HEK293 (cell line): ENCODE results near the gene NINJ1.

Experiments
- CTCF ChIA-PET: fragments of 350-600 bp; formaldehyde crosslinking; extraction: SDS; loops from one replicate; lab custom pipeline; 2021; ENCODE audit warnings: antibody characterized with exemption; lab: Yijun Ruan, JAX
- POLR2A ChIA-PET: fragments of 300-600 bp; formaldehyde crosslinking; extraction: SDS; loops from one replicate; lab custom pipeline; 2020; ENCODE audit warnings: antibody characterized with exemption, inconsistent platforms; lab: Yijun Ruan, JAX
- H3K27ac ChIP-seq: fragments of 200-500 bp; sonication (Bioruptor generic); 2 replicates; pipeline ENCODE4 v1.5.1; 2014; ENCODE audit warnings: low read depth, low read length, control low read depth, inconsistent platforms; ENCODE audit errors: extremely low read depth
- H3K36me3 ChIP-seq, 2 experiments: fragments of 200-500 bp in 1 of 2; sonication (Bioruptor generic) in 1 of 2; 1 replicate in 1 of 2; 2 replicates in 1 of 2; pipeline ENCODE4 v1.5.1; 2014 to 2017; ENCODE audit warnings: inconsistent platforms in 2 of 2, low read length in 2 of 2; ENCODE audit not compliant: control insufficient read depth in 2 of 2, insufficient read depth in 1 of 2
- H3K4me1 ChIP-seq: fragments of 200-500 bp; sonication (Bioruptor generic); 2 replicates; pipeline ENCODE4 v1.5.1; 2014; ENCODE audit warnings: mild to moderate bottlenecking, low read length, inconsistent platforms; ENCODE audit not compliant: control insufficient read depth, insufficient read depth
- H3K4me3 ChIP-seq: 2 replicates; pipeline ENCODE4 v1.5.1; 2011; ENCODE audit warnings: low read depth, mild to moderate bottlenecking, control low read depth, low read length, moderate library complexity
- H3K9me3 ChIP-seq: fragments of 200-500 bp; sonication (Bioruptor generic); 2 replicates; pipeline ENCODE4 v1.5.1; 2014; ENCODE audit warnings: low read depth, low read length, inconsistent platforms; ENCODE audit not compliant: control insufficient read depth, insufficient read depth
- FEZF1 ChIP-seq: fragments of 450-650 bp; formaldehyde crosslinking; IDR thresholded peaks from 2 replicates; pipeline ENCODE4 v1.5.1; 2016; ENCODE audit warnings: missing biosample characterization, missing genetic modification characterization
- GLIS1 ChIP-seq: fragments of 450-650 bp; formaldehyde crosslinking; IDR thresholded peaks from 2 replicates; pipeline ENCODE4 v1.5.1; 2016; ENCODE audit warnings: missing biosample characterization, missing genetic modification characterization
- HOXA7 ChIP-seq: sonication (generic); formaldehyde crosslinking; IDR thresholded peaks from 2 replicates; pipeline ENCODE4 v1.8.1; 2022; ENCODE audit warnings: missing genetic modification reagents, borderline replicate concordance
- KLF10 ChIP-seq: fragments of 450-650 bp; IDR thresholded peaks from 2 replicates; pipeline ENCODE4 v1.5.1; 2018; ENCODE audit warnings: missing biosample characterization, mild to moderate bottlenecking, missing genetic modification characterization
- RBAK ChIP-seq: fragments of 450-650 bp; formaldehyde crosslinking; IDR thresholded peaks from 2 replicates; pipeline ENCODE4 v1.5.1; 2016; ENCODE audit warnings: missing biosample characterization, missing genetic modification characterization
- SCRT1 ChIP-seq: fragments of 450-650 bp; formaldehyde crosslinking; IDR thresholded peaks from 2 replicates; pipeline ENCODE4 v1.5.1; 2016; ENCODE audit warnings: missing biosample characterization, missing genetic modification characterization, borderline replicate concordance
- TRIM28 ChIP-seq: IDR thresholded peaks from 2 replicates; pipeline ENCODE4 v1.6.1; 2011; ENCODE audit warnings: low read length, control low read depth, borderline replicate concordance
- ZFP41 ChIP-seq: fragments of 450-650 bp; formaldehyde crosslinking; IDR thresholded peaks from 2 replicates; pipeline ENCODE4 v1.5.1; 2016; ENCODE audit warnings: missing biosample characterization, missing genetic modification characterization, borderline replicate concordance
- ZFP69B ChIP-seq: fragments of 450-650 bp; formaldehyde crosslinking; IDR thresholded peaks from 2 replicates; pipeline ENCODE4 v1.5.1; 2016; ENCODE audit warnings: missing biosample characterization, missing genetic modification characterization
- ZNF114 ChIP-seq: fragments of 450-650 bp; formaldehyde crosslinking; IDR thresholded peaks from 2 replicates; pipeline ENCODE4 v1.5.0; 2017; ENCODE audit warnings: missing biosample characterization, missing genetic modification characterization
- ZNF121 ChIP-seq: fragments of 450-650 bp; formaldehyde crosslinking; IDR thresholded peaks from 2 replicates; pipeline ENCODE4 v1.5.1; 2016; ENCODE audit warnings: missing biosample characterization, missing genetic modification characterization
- ZNF16 ChIP-seq: fragments of 450-650 bp; formaldehyde crosslinking; IDR thresholded peaks from 2 replicates; pipeline ENCODE4 v1.5.1; 2016; ENCODE audit warnings: low read depth, missing biosample characterization, missing genetic modification characterization
- ZNF169 ChIP-seq: fragments of 450-650 bp; formaldehyde crosslinking; IDR thresholded peaks from 2 replicates; pipeline ENCODE4 v1.5.1; 2016; ENCODE audit warnings: missing biosample characterization, missing genetic modification characterization
- ZNF23 ChIP-seq: fragments of 450-650 bp; formaldehyde crosslinking; IDR thresholded peaks from 2 replicates; pipeline ENCODE4 v1.5.1; 2016; ENCODE audit warnings: missing biosample characterization, missing genetic modification characterization, borderline replicate concordance
- ZNF239 ChIP-seq: fragments of 450-650 bp; formaldehyde crosslinking; IDR thresholded peaks from 2 replicates; pipeline ENCODE4 v1.5.1; 2016; ENCODE audit warnings: missing biosample characterization, missing genetic modification characterization
- ZNF324 ChIP-seq: fragments of 450-650 bp; formaldehyde crosslinking; IDR thresholded peaks from 2 replicates; pipeline ENCODE4 v1.5.1; 2016; ENCODE audit warnings: missing biosample characterization, missing genetic modification characterization
- ZNF416 ChIP-seq: fragments of 450-650 bp; formaldehyde crosslinking; IDR thresholded peaks from 2 replicates; pipeline ENCODE4 v1.5.1; 2016; ENCODE audit warnings: missing biosample characterization, missing genetic modification characterization
- ZNF514 ChIP-seq: fragments of 450-650 bp; formaldehyde crosslinking; IDR thresholded peaks from 2 replicates; pipeline ENCODE4 v1.5.1; 2016; ENCODE audit warnings: missing biosample characterization, missing genetic modification characterization
- ZNF529 ChIP-seq: fragments of 450-650 bp; formaldehyde crosslinking; IDR thresholded peaks from 2 replicates; pipeline ENCODE4 v1.5.1; 2017; ENCODE audit warnings: missing genetic modification characterization, missing biosample characterization; ENCODE audit not compliant: insufficient replicate concordance
- ZNF658 ChIP-seq: fragments of 450-650 bp; formaldehyde crosslinking; IDR thresholded peaks from 2 replicates; pipeline ENCODE4; 2016; ENCODE audit warnings: missing biosample characterization, missing genetic modification characterization
- ZNF701 ChIP-seq: fragments of 450-650 bp; formaldehyde crosslinking; IDR thresholded peaks from 2 replicates; pipeline ENCODE4 v1.5.1; 2016; ENCODE audit warnings: missing biosample characterization, missing genetic modification characterization
- ZNF776 ChIP-seq: fragments of 450-650 bp; formaldehyde crosslinking; IDR thresholded peaks from 2 replicates; pipeline ENCODE4 v1.5.0; 2017; ENCODE audit warnings: missing biosample characterization, missing genetic modification characterization, borderline replicate concordance
- TF ChIP-seq, protein P1 (sequence below): fragments of 450-650 bp; formaldehyde crosslinking; IDR thresholded peaks from 2 replicates; pipeline ENCODE4 v1.5.1; 2016; ENCODE audit warnings: missing biosample characterization, missing genetic modification characterization
- TF ChIP-seq, protein P2 (sequence below): fragments of 450-650 bp; formaldehyde crosslinking; IDR thresholded peaks from 2 replicates; pipeline ENCODE4; 2016; ENCODE audit warnings: missing biosample characterization, missing genetic modification characterization
- TF ChIP-seq, protein P3 (sequence below): fragments of 450-650 bp; formaldehyde crosslinking; IDR thresholded peaks from 2 replicates; pipeline ENCODE4 v1.5.1; 2016; ENCODE audit warnings: missing biosample characterization, missing genetic modification characterization, borderline replicate concordance
- TF ChIP-seq, protein P4 (sequence below): fragments of 450-650 bp; formaldehyde crosslinking; IDR thresholded peaks from 2 replicates; pipeline ENCODE4 v1.5.1; 2016; ENCODE audit warnings: missing biosample characterization, missing genetic modification characterization

The NINJ1 gene

DNA sequence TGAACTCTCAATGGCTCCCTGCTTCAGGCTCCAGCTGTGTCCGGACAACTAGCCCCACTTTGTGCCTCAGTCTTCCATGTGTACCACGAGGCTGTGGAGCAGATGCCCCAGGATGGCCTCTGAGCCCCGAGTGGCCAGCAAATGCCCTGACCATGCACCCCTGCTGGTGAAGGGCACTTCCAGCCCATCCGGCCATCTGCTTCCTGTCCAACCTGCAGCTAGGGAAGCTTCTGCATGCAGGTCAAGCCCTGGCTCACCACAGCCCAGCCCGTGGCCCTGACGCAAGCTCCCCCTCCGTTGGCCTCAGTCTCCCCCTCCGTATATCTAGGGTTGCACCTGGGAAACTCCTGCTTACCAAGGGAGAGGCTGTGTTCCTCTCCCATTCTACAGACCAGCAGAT, 4.8 kb downstream of the NINJ1 start (continued):
- TF ChIP-seq ZNF121 (tag by site-specific recombination), result no peak
- TF ChIP-seq ZNF239 (tag by site-specific recombination), result no peak
- TF ChIP-seq ZNF776, result no peak
- no peak for TF ChIP-seq TRIM28
- TF ChIP-seq, protein P1, sequence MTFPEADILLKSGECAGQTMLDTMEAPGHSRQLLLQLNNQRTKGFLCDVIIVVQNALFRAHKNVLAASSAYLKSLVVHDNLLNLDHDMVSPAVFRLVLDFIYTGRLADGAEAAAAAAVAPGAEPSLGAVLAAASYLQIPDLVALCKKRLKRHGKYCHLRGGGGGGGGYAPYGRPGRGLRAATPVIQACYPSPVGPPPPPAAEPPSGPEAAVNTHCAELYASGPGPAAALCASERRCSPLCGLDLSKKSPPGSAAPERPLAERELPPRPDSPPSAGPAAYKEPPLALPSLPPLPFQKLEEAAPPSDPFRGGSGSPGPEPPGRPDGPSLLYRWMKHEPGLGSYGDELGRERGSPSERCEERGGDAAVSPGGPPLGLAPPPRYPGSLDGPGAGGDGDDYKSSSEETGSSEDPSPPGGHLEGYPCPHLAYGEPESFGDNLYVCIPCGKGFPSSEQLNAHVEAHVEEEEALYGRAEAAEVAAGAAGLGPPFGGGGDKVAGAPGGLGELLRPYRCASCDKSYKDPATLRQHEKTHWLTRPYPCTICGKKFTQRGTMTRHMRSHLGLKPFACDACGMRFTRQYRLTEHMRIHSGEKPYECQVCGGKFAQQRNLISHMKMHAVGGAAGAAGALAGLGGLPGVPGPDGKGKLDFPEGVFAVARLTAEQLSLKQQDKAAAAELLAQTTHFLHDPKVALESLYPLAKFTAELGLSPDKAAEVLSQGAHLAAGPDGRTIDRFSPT, result no peak
- no peak for TF ChIP-seq RBAK (tag by site-specific recombination)

DNA sequence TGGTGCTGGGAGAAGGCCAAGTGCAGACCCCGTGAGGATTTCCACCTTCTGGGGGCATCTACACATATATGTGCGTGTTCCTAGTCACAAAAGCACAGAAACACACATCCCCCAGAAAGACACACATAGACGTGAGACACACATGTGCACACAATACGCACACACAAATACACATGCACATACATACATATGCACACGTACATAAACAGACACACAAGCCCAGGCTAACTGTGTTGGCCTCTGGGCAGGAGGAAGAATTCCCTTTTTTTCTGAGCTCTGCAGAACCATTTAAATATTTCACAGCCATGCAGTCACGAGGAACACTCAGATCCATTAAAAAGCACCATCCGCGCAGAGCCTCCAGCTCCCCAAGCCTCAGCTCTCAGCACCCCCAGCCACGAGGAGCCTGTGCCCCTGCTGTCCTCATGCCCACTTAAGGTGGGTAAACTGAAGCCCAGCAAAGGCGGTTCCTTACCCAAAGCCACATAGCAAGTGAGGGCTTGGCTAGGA, 5.3 kb downstream of the NINJ1 start:
- no peaks in the 10 kb centered on the region for H3K9me3 ChIP-seq
- POLR2A ChIA-PET, result interaction anchor here (1.6 kb wide), 1 partner anchor 10 kb away, joined by 8 read pairs; no protein-coding TSS in a partner anchor
- TF ChIP-seq ZNF514 (tag by site-specific recombination), result no peak
- TF ChIP-seq ZNF16 (tag by site-specific recombination), result no peak
- TF ChIP-seq ZNF416 (tag by site-specific recombination), result no peak
- no peak for TF ChIP-seq GLIS1 (tag by site-specific recombination)
- no peak for TF ChIP-seq ZFP41
- TF ChIP-seq HOXA7 (CRISPR knock-in tag), result no peak
- TF ChIP-seq, protein P2, sequence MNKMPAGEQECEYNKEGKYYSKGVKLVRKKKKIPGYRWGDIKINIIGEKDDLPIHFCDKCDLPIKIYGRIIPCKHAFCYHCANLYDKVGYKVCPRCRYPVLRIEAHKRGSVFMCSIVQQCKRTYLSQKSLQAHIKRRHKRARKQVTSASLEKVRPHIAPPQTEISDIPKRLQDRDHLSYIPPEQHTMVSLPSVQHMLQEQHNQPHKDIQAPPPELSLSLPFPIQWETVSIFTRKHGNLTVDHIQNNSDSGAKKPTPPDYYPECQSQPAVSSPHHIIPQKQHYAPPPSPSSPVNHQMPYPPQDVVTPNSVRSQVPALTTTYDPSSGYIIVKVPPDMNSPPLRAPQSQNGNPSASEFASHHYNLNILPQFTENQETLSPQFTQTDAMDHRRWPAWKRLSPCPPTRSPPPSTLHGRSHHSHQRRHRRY (tag by site-specific recombination), result no peak
- TF ChIP-seq ZNF23, result no peak
- TF ChIP-seq ZNF114 (tag by site-specific recombination), result no peak
- TF ChIP-seq SCRT1, result no peak
- TF ChIP-seq, protein P3, sequence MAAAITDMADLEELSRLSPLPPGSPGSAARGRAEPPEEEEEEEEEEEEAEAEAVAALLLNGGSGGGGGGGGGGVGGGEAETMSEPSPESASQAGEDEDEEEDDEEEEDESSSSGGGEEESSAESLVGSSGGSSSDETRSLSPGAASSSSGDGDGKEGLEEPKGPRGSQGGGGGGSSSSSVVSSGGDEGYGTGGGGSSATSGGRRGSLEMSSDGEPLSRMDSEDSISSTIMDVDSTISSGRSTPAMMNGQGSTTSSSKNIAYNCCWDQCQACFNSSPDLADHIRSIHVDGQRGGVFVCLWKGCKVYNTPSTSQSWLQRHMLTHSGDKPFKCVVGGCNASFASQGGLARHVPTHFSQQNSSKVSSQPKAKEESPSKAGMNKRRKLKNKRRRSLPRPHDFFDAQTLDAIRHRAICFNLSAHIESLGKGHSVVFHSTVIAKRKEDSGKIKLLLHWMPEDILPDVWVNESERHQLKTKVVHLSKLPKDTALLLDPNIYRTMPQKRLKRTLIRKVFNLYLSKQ (tag by site-specific recombination), result no peak
- TF ChIP-seq, protein P4, sequence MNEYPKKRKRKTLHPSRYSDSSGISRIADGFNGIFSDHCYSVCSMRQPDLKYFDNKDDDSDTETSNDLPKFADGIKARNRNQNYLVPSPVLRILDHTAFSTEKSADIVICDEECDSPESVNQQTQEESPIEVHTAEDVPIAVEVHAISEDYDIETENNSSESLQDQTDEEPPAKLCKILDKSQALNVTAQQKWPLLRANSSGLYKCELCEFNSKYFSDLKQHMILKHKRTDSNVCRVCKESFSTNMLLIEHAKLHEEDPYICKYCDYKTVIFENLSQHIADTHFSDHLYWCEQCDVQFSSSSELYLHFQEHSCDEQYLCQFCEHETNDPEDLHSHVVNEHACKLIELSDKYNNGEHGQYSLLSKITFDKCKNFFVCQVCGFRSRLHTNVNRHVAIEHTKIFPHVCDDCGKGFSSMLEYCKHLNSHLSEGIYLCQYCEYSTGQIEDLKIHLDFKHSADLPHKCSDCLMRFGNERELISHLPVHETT, result no peak
- TF ChIP-seq ZNF701 (tag by site-specific recombination), result no peak
- no peak for TF ChIP-seq ZFP69B (tag by site-specific recombination)
- no peak for TF ChIP-seq ZNF658 (tag by site-specific recombination)
- TF ChIP-seq KLF10, result no peak
- TF ChIP-seq ZNF529 (tag by site-specific recombination), result no peak
- no peak for TF ChIP-seq ZNF169 (tag by site-specific recombination)
- TF ChIP-seq ZNF324 (tag by site-specific recombination), result no peak
- no peak for TF ChIP-seq FEZF1 (tag by site-specific recombination)
- H3K27ac ChIP-seq, result no peak overlapping the region
- CTCF ChIA-PET, result interaction anchor here (0.7 to 1.0 kb wide), 3 partner anchors 22 to 1121 kb away, joined by 3 to 4 read pairs (median 4); no protein-coding TSS in a partner anchor
- H3K4me3 ChIP-seq, result no peak overlapping the region
- H3K4me1 ChIP-seq, result 0 out of 2 replicates have a peak, but pooled peaks cover 2% of the 10 kb centered on the region
- peaks cover 0 to 31% of the 10 kb centered on the region in 2 experiments; a peak in 2 of 3 replicates for H3K36me3 ChIP-seq
